NOMO-1 treated with dmso at 0.1 percent for 144 hours (cell line): ENCODE measurements around the gene VSTM2B.

ENCODE experiments used
- DNase-seq: peaks from one replicate; lab custom pipeline; 2025; ENCODE audit not compliant: unreplicated experiment; lab: John Stamatoyannopoulos, UW

The VSTM2B gene

DNA sequence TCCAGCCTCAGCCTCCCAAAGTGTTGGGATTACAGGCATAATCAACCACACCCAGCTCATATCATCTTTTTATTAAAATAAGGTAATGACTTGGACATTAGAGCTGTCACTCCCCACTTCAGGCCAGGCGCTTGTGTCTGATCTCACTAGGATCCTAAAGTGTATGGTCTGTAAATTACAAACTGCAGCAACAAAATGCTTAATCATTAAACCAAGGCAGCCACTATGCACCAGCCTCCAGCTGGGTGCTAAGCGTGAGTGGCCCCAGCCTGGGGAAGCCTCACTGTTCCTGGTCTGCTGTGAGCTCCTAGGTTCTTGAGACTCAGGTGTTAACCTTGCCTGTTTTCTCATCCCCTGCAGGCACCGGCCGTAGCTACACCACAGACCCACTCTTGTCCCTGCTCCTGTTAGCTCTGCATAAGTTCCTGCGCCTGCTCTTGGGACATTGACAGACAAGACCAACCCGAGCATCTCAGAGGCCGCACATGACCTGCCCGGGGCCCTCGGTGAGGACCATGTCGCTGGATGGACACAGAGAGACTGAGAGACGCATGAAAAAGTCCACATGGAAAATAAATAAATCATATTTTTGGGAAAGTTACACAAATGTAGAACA is 37.8 kb downstream of the VSTM2B start:
- no peak for DNase-seq

DNA sequence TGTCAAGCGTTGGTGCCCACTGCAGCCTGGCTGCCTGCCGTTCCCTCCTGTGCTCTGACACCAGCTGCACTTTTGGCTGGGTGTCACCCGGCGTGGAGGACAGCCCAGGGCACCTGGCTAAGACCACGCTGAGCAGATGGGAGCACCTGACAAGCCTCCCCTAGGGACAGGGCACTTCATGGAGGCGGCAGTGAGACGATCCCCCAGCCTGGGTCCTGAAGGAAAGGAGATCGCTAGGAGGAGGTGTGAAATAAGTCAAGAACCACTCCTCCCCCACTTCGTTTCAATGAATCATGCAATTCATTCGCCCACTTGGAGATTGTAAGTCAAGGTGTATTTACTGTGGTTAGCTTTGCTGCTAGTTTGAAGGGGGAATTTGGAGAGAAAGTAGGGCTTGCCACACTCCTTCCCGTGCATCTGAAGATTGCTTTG is 38.8 kb downstream of the VSTM2B start:
- no peak for DNase-seq

DNA sequence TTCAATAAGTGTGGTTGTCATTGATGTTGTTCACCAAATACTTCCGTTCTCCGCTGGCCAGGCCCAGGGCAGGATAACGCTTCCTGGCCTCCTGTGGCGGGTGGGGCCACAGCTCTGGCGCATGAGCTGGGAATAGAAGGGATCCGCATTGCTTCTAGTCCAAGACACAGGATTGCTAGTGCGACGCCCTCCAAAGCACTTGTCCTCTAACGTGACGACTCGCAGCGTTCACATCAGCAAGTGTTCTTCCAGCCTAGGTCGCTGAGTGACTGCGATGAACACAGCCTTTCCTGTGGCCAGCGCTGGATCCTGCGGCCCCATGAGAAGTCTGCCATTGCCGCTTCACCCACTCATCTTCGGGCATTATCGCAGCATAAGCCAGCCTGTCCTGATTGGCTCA is 39.4 kb downstream of the VSTM2B start:
- no peak for DNase-seq

DNA sequence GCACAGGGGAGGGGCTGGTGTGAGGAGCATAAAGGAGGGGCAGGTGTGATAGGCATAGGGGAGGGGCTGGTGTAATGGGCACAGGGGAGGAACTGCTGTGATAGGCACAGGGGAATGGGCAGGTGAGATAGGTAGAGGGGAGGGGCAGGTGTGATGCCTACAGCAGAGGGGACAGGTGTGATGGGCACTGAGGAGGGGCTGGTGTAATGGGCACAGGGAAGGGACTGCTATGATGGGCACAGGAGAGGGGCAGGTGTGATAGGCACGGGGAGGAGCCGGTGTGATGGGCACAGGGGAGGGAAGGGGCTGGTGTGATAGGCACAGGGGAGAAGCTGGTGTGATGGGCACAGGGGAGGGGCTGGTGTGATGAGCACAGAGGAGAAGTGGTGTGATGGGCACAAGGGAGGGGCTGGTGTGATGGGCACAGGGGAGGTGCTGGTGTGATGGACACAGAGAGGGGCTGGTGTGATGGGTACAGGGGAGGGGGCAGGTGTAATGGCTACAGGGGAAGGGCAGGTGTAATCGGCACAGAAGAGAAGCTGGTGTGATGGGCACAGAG is 40.8 kb downstream of the VSTM2B start:
- DNase-seq: no peak

DNA sequence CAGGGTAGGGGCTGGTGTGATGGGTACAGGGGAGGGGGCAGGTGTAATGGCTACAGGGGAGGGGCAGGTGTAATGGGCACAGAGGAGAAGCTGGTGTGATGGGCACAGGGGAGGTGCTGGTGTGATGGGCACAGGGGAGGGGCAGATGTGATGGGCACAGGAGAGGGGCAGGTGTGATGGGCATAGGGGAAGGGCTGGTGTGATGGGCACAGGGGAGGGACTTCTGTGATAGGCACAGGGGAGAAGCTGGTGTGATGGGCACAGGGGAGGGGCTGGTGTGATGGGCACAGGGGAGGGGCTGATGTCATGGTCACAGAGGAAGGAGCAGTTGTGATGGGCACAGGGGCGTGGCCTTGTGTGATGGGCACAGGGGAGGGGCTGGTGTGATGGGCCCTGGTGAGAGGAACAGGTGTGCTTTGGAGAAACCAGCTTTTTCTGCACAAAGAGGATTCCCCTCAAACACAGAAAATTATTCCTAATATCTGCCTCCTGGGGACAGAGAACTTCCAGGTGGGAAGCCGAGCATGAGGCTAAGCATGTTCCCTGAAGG is 41.6 kb downstream of the VSTM2B start:
- no peak for DNase-seq

GRCh38 chr19:29568036-29569025 is 42.5 kb downstream of the VSTM2B start:
- DNase-seq: no peak

GRCh38 chr19:29569038-29569911 is 43.5 kb downstream of the VSTM2B start:
- no peak for DNase-seq

- no peak for DNase-seq
Observed at GRCh38 chr19:29571181-29571580, 45.4 kb downstream of the VSTM2B start.

DNA sequence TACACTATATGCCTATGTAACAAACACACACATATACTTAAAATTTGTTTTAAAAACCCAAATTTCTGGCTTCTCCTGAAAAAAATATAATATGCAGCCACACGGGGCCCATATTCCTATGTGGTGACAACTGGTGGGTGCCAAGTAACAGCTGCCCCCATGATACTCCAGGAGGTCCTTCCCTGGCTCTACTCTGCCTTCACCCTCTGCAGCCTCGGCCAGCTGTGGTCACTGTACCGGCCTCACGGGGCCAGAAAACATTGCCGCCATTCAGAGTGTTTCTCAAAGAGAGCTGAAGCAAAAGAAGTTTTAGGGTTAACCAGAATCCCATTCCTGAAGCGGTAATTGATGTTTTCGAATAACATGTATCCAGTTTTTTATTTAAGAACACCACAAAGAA is 47.7 kb downstream of the VSTM2B start:
- no peak for DNase-seq

GRCh38 chr19:29574510-29574909 is 48.7 kb downstream of the VSTM2B start:
- DNase-seq: no peak

- no peak for DNase-seq
Observed at GRCh38 chr19:29576046-29576606, 50.3 kb downstream of the VSTM2B start.

DNA sequence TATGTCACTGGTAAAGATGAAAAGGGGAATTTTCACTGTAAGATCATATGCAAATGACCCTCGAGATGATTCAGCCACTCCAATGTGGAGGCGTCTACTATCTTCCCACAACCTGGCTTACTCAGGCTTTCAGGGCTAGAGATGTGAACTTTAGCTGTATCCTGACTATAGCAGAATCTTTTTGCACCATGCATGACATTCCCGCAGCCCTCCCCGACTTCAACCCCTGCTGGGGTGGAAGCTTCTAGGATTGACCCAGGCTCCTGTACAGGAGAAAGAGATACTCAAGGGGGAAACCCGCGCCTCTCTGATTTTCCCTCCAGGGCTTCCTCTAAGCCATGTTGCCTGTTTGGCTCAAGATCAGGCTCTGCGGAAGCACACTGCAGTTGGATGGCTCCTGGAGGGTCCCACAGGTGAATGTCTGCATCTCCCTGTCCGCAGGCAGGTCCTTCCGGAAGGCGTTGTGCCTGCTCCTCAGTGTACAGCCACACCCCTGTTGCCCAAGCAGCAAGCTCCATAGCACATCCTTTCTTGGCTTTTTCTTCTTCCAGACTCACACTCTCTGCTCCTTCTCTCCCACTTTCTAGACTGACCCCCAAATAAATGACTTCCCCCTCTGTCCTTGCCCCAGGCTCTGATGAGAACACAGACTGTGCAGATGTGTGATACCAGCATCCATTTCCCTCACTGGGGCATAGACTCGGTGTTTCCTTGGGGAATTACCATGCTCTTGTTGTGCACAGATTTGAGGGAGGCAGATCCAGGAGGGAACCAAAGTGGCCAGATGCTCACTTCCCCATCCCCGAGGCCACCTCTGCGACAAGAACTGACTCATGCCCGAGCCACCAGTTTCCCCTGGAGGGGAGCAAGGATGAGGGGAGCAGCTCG is 51.2 kb downstream of the VSTM2B start:
- no peak for DNase-seq

- DNase-seq: no peak
Observed at GRCh38 chr19:29577649-29577963, 51.8 kb downstream of the VSTM2B start.

- no peak for DNase-seq
Observed at GRCh38 chr19:29578349-29578748, 52.6 kb downstream of the VSTM2B start.

DNA sequence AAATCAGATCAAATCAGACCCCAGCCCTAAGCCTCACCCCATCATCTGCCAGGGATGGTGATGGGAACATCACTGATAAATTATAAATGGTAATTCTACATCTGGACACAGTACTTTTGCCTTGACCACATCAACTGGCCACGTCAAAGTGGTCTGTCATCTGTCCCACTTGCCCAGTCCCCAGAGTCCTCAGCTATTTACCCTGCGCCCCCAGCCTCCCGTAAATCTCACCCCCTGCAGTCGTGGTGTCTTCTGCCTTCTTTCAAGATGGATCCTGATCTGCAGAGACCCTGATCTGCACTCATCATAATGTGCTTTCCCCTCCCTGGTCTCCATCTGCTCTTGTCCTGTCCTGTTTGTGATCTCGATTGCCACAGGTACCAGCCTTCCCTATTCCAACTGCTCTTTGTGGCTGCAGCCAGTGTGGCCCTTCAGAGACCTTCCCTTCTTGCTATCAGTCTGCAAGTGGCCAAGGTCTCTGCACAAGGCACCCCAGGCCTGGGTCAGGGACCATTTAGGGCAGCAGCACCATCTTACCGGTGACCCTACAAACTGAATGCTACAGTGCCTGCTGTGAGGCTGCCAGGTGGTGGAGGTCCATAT is 53.6 kb downstream of the VSTM2B start:
- DNase-seq: no peak

DNA sequence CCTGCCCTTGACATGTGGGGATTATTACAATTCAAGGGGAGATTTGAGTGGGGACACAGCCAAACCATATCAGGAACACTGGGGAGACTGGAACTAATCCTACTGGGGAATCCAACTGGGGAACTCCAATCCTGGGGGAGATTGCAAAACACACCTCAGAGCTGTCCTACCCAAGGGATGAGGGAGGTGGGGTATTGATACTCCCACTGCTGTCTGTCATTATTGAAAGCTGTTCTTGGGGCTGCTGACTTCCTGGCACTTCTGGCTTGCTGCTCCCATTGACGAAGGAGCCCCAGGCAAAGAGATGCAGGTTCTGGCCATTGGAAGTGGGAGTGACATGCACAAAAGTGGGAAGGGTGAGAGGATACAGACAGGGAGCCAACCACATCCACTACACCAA is 55.6 kb downstream of the VSTM2B start:
- no peak for DNase-seq

GRCh38 chr19:29583196-29583999 is 57.6 kb downstream of the VSTM2B start:
- DNase-seq: no peak

DNA sequence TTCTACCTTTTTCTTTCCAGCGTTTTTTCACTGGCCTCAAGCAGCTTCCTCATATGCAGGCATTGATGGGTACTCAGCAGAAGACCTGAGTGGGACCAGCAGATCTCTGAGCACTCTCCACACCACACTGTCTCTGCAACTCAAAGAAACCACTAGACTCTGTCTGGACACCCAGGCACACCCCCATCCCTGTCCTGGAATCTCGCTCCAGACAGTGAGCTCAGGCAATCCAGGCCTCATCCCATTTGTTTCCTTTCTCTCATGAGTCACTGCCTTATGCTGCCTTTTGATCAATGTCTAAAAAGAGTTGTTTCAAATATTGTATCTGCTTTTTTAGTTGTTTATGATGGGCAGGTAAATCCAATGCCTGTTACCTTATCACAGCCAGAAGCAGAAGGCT is 60.6 kb downstream of the VSTM2B start:
- no peak for DNase-seq
